Measurements from ENCODE around the gene RUNX3. TPM values are rescaled to one million over a fixed set of nuclear protein-coding genes. Genes with fewer than 3 reads are reported as not detected.

Gene RUNX3
- total RNA-seq, 1 experiment from 2014 or later: 1.5 TPM

DNA sequence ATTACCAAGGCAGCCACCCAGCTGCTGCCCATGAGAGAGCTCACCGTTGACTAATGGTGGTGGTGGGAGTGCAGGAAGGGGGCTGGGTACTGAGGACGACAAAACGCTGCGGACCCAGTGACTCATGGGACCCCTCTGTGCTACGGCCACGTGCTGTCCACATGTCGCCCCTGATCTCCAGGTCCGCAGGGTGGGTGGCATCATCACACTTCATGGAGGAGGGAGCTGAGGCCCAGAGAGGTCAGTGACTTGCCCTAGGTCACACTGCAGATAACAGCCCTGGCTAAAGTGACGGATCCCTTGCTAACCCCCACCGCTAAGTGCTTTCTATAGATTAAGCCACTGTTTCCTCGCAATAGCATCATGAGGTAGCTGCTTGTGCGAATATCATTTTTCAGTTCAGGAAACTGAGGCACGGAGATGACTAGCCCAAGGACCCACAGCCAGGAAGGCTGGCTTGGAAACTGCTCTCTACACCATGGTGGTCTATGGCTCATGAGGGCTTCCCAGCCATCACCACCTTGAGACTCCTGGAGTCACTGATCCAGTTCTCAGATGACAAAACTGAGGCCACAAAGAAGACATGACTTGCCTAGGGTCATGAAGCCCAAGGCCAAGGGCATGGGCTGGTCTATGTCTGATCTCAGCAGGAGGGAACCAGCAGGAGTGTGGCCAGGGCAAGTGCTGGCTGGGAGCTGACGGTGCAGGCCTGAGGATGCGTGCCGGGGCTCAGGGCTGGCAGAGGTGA, 12.6 kb downstream of the RUNX3 start:
- no peak overlapping the region for H3K27ac Mint-ChIP-seq
- POLR2A ChIA-PET: no interaction called here
- CTCF ChIA-PET: interaction anchor here (1.0 to 1.9 kb wide), 3 partner anchors 8 to 74 kb away, joined by 3 to 4 read pairs (median 4); no protein-coding TSS in a partner anchor
- TF ChIP-seq SMAD3 (CRISPR knock-in tag; IDR thresholded peaks at IDR 0.05; ENCODE audit: borderline replicate concordance) (no peak), GTF2I (CRISPR knock-in tag; conservative IDR thresholded peaks at IDR 0.05) (no peak), ZNF121 (CRISPR knock-in tag; IDR thresholded peaks at IDR 0.05) (no peak), ZMAT4 (CRISPR knock-in tag; IDR thresholded peaks at IDR 0.05) (no peak), AR (CRISPR knock-in tag; IDR thresholded peaks at IDR 0.05) (no peak), ETV6 (CRISPR knock-in tag; IDR thresholded peaks at IDR 0.05) (no peak), IRF2 (CRISPR knock-in tag; IDR thresholded peaks at IDR 0.05; ENCODE audit: borderline replicate concordance, low read depth) (no peak), ZNF317 (CRISPR knock-in tag; IDR thresholded peaks at IDR 0.05; ENCODE audit: borderline replicate concordance, low read depth) (no peak), ZNF423 (CRISPR knock-in tag; IDR thresholded peaks at IDR 0.05) (no peak), FOXP1 (CRISPR knock-in tag; IDR thresholded peaks at IDR 0.05; ENCODE audit: borderline replicate concordance) (no peak), FOXK1 (CRISPR knock-in tag; IDR thresholded peaks at IDR 0.05) (no peak), GRHL2 (CRISPR knock-in tag; IDR thresholded peaks at IDR 0.05; ENCODE audit: insufficient replicate concordance, severe bottlenecking) (no peak), TEAD4 (CRISPR knock-in tag; IDR thresholded peaks at IDR 0.05) (no peak), CBFB (CRISPR knock-in tag; IDR thresholded peaks at IDR 0.05; ENCODE audit: low read depth) (no peak), USF1 (CRISPR knock-in tag; IDR thresholded peaks at IDR 0.05) (no peak)
- TF ChIP-seq, protein P1, sequence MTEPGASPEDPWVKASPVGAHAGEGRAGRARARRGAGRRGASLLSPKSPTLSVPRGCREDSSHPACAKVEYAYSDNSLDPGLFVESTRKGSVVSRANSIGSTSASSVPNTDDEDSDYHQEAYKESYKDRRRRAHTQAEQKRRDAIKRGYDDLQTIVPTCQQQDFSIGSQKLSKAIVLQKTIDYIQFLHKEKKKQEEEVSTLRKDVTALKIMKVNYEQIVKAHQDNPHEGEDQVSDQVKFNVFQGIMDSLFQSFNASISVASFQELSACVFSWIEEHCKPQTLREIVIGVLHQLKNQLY (CRISPR knock-in tag; IDR thresholded peaks at IDR 0.05): no peak
- TF ChIP-seq, protein P2, sequence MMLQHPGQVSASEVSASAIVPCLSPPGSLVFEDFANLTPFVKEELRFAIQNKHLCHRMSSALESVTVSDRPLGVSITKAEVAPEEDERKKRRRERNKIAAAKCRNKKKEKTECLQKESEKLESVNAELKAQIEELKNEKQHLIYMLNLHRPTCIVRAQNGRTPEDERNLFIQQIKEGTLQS (CRISPR knock-in tag; conservative IDR thresholded peaks at IDR 0.05): no peak
- ATAC-seq (no peak), DNase-seq (ENCODE audit: low spot score) (no peak)
- no peaks in the 10 kb centered on the region for H3K9me3 Mint-ChIP-seq
- no peaks in the 10 kb centered on the region for H3K27me3 Mint-ChIP-seq (ENCODE audit: low read depth)
- H3K4me1 Mint-ChIP-seq: peaks cover 8% of the 10 kb centered on the region
- no peaks in the 10 kb centered on the region for H3K36me3 Mint-ChIP-seq
- H3K4me3 Mint-ChIP-seq: no peak overlapping the region

DNA sequence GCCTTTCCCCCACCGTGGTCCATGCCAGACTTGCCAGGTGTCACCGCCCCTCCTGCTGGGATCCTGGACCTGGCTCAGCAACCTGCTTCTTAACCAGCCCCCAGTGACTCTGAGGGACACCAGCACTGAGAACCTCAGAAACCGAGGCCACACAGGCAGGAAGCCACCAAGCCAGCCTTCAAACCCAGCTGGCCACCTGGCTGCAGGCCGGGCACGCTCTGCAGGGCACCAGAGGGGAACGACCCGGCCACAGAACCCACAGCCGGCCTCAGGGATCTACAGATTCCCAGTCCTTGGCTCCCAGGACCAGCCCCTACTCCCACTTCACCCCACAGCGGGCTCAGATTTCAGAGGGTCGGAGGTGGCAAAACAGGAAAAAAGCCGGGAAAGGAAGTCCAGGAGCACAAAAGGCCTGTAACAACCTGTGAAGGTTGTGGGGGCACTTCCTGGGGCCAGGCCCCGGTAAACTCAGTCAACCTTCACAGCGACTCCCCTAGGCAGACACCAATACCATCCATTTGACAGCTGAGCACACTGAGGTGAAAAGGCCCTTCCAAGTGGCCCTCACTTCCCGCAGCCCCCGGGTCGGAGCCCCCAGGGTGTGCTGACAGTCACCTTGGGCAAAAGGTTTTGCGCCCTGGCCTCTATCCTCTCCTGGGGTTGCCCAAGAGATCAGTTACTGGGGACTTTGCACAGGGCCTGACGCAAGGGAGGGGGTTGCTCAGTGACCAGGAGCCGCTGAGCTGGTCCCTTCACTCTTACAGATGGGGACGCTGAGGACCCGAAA, 14.1 kb downstream of the RUNX3 start:
- Mint-ChIP-seq H3K36me3 (no peaks in the 10 kb centered on the region), H3K27me3 (ENCODE audit: low read depth) (no peaks in the 10 kb centered on the region), H3K4me3 (no peak overlapping the region), H3K27ac (no peak overlapping the region), H3K4me1 (peaks cover 11% of the 10 kb centered on the region), H3K9me3 (no peaks in the 10 kb centered on the region)
- POLR2A ChIA-PET: no interaction called here
- TF ChIP-seq GABPB1 (CRISPR knock-in tag; IDR thresholded peaks at IDR 0.05): peak; percentile 88
- 0 out of 2 replicates have a peak, but pooled peaks have one; percentile 50 for TF ChIP-seq PRDM15 (CRISPR knock-in tag; IDR thresholded peaks at IDR 0.05)
- TF ChIP-seq, protein P3, sequence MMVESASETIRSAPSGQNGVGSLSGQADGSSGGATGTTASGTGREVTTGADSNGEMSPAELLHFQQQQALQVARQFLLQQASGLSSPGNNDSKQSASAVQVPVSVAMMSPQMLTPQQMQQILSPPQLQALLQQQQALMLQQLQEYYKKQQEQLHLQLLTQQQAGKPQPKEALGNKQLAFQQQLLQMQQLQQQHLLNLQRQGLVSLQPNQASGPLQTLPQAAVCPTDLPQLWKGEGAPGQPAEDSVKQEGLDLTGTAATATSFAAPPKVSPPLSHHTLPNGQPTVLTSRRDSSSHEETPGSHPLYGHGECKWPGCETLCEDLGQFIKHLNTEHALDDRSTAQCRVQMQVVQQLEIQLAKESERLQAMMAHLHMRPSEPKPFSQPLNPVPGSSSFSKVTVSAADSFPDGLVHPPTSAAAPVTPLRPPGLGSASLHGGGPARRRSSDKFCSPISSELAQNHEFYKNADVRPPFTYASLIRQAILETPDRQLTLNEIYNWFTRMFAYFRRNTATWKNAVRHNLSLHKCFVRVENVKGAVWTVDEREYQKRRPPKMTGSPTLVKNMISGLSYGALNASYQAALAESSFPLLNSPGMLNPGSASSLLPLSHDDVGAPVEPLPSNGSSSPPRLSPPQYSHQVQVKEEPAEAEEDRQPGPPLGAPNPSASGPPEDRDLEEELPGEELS (CRISPR knock-in tag; IDR thresholded peaks at IDR 0.05): no peak
- TF ChIP-seq ZNF396 (CRISPR knock-in tag; IDR thresholded peaks at IDR 0.05; ENCODE audit: borderline replicate concordance): no peak
- no peak for TF ChIP-seq FOXK1 (CRISPR knock-in tag; IDR thresholded peaks at IDR 0.05)
- DNase-seq (ENCODE audit: low spot score): no peak
- CTCF ChIA-PET: interaction anchor here (1.0 to 1.9 kb wide), 3 partner anchors 11 to 75 kb away, joined by 3 to 4 read pairs (median 4); no protein-coding TSS in a partner anchor
- peak; percentile 34 for ATAC-seq

Data from WTC11 (cell line).